HG02884 (cell line): ENCODE data around the gene ANAPC2.
A peak's percentile ranks its signal among the peaks of the same experiment; 100 is the strongest.

ENCODE experiments used
- ATAC-seq: cut with Tn5 transposase; IDR thresholded peaks from one replicate; pipeline ENCODE4 v1.9.1; 2021; ENCODE audit warnings: mild to moderate bottlenecking, moderate library complexity; ENCODE audit not compliant: unreplicated experiment

Gene ANAPC2

GRCh38 chr9:137188490-137189296 lies at the start of gene ANAPC2, which contains the start of gene SSNA1:
Gene ANAPC2, minus strand, starts transcription at chr9:137188560. Its CDS starts 28 bp downstream, at chr9:137188532.
Gene SSNA1, plus strand, starts transcription at chr9:137188676. Its CDS starts 51 bp downstream, at chr9:137188727.
- peak; percentile 74 for ATAC-seq

- ATAC-seq = no peak
Measured at GRCh38 chr9:137236936-137237421, 48.6 kb upstream of the ANAPC2 start.

- no peak for ATAC-seq
Measured at GRCh38 chr9:137236238-137236935, 48.0 kb upstream of the ANAPC2 start.

- no peak for ATAC-seq
Measured at GRCh38 chr9:137235424-137236237, 47.3 kb upstream of the ANAPC2 start.

GRCh38 chr9:137234758-137235423 lies 46.5 kb upstream of the ANAPC2 start:
- no peak for ATAC-seq

GRCh38 chr9:137234055-137234697 lies 45.8 kb upstream of the ANAPC2 start:
- ATAC-seq = no peak

GRCh38 chr9:137233143-137233980 lies 45.0 kb upstream of the ANAPC2 start:
- ATAC-seq = no peak

- no peak for ATAC-seq
Measured at GRCh38 chr9:137232510-137232909, 44.1 kb upstream of the ANAPC2 start.

- ATAC-seq = no peak
Measured at GRCh38 chr9:137232101-137232500, 43.7 kb upstream of the ANAPC2 start.

- no peak for ATAC-seq
Measured at GRCh38 chr9:137231372-137232039, 43.1 kb upstream of the ANAPC2 start.

- no peak for ATAC-seq
Measured at GRCh38 chr9:137230705-137231371, 42.5 kb upstream of the ANAPC2 start, which contains the start of gene SLC34A3. Gene SLC34A3, plus strand, starts transcription at chr9:137230901. Its CDS starts 802 bp downstream, at chr9:137231703.

GRCh38 chr9:137229903-137230704 lies 41.7 kb upstream of the ANAPC2 start:
- no peak for ATAC-seq

GRCh38 chr9:137228968-137229896 lies 40.9 kb upstream of the ANAPC2 start:
- ATAC-seq = no peak

GRCh38 chr9:137228506-137228967 lies 40.2 kb upstream of the ANAPC2 start:
- ATAC-seq = no peak

GRCh38 chr9:137227853-137228505 lies 39.6 kb upstream of the ANAPC2 start:
- ATAC-seq = no peak
